ENCODE data around the gene DHRSX. TPM values are rescaled to one million over a fixed set of nuclear protein-coding genes. Genes with fewer than 3 reads are reported as not detected.
"Not testable (repeated sequence)": the region's sequence is repeated elsewhere in the genome, so short reads cannot be mapped to it uniquely, and the experiment has no call there.

DHRSX gene
- total RNA-seq, 4 donors from 2014 or later: 19.9 to 36.5 (median 24.2) TPM

DNA sequence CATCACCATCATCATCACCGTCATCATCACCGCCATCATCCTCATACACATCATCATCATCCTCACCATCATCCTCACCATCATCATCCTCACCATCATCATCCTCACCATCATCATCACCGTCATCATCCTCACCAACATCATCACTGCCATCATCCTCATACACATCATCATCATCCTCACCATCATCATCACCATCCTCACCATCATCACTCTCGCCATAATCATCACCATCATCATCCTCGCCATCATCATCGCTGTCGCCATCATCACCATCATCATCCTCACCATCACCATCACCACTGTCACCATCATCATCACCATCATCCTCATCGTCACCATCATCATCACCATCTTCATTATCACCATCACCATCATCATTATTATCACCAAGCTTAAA lies 19.8 kb upstream of the DHRSX start:
- WGBS, 2 donors: 96 to 98% methylated on average over 8 of the region's 8 CpGs
- no peaks in the 10 kb centered on the region for H3K27me3 ChIP-seq
- no peak overlapping the region for H3K27ac ChIP-seq
- no peak for TF ChIP-seq POLR2A (IDR thresholded peaks at IDR 0.05)
- TF ChIP-seq, protein P1, sequence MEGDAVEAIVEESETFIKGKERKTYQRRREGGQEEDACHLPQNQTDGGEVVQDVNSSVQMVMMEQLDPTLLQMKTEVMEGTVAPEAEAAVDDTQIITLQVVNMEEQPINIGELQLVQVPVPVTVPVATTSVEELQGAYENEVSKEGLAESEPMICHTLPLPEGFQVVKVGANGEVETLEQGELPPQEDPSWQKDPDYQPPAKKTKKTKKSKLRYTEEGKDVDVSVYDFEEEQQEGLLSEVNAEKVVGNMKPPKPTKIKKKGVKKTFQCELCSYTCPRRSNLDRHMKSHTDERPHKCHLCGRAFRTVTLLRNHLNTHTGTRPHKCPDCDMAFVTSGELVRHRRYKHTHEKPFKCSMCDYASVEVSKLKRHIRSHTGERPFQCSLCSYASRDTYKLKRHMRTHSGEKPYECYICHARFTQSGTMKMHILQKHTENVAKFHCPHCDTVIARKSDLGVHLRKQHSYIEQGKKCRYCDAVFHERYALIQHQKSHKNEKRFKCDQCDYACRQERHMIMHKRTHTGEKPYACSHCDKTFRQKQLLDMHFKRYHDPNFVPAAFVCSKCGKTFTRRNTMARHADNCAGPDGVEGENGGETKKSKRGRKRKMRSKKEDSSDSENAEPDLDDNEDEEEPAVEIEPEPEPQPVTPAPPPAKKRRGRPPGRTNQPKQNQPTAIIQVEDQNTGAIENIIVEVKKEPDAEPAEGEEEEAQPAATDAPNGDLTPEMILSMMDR (IDR thresholded peaks at IDR 0.05): no peak
- no peaks in the 10 kb centered on the region for H3K9me3 ChIP-seq
- no peaks in the 10 kb centered on the region for H3K4me1 ChIP-seq
- no peak for DNase-seq
- H3K36me3 ChIP-seq: no peaks in the 10 kb centered on the region
- H3K4me3 ChIP-seq (replicated peaks in 1 of 3): no peak overlapping the region
- intact Hi-C loops (cut with DNase I): no loop called here

DNA sequence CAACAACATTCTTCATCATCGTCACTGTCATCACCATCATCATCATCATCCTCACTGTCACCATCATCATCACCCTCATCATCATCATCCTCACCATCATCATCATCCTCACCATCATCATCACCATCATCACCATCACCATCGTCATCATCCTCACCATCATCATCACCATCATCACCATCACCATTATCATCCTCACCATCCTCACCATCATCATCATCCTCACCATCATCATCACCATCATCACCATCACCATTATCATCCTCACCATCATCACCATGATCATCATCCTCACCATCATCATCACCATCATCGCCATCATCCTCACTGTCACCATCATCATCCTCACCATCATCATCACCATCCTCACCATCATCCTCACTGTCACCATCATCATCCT lies 18.9 kb upstream of the DHRSX start:
- intact Hi-C loops (cut with DNase I); DNase-seq; H3K4me1 ChIP-seq; H3K36me3 ChIP-seq; H3K27ac ChIP-seq; H3K4me3 ChIP-seq (replicated peaks in 1 of 3); H3K9me3 ChIP-seq; H3K27me3 ChIP-seq: not testable (repeated sequence)
- 65 to 87% methylated on average over 3 of the region's 3 CpGs for WGBS, 2 donors

DNA sequence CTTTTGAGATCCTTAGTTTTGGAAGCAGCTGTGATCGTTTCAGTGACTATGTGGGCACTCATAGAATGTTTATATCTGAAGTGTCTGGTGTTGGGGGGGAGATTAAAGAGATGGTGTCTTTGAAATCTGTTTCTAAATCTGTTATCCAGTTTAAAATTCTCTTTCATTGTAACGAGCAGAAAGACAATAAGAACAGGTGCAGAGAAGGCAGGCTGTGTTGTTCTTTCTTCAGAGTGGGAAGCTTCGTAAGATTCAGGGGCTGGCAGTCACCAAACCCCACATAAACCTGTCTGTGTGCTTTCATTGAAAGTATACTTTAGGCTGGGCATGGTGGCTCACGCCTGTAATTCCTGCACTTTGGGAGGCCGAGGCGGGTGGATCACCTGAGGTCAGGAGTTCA lies 16.3 kb upstream of the DHRSX start:
- H3K9me3 ChIP-seq: no peaks in the 10 kb centered on the region
- H3K27me3 ChIP-seq: no peaks in the 10 kb centered on the region
- no peak for DNase-seq
- no peaks in the 10 kb centered on the region for H3K36me3 ChIP-seq
- H3K4me1 ChIP-seq: no peaks in the 10 kb centered on the region
- no peak overlapping the region for H3K27ac ChIP-seq
- intact Hi-C loops (cut with DNase I): no loop called here
- 52 to 53% methylated on average over 6 of the region's 6 CpGs for WGBS, 2 donors
- no peak overlapping the region for H3K4me3 ChIP-seq (replicated peaks in 1 of 3)
- TF ChIP-seq, protein P1 (IDR thresholded peaks at IDR 0.05): no peak
- no peak for TF ChIP-seq POLR2A (IDR thresholded peaks at IDR 0.05)

DNA sequence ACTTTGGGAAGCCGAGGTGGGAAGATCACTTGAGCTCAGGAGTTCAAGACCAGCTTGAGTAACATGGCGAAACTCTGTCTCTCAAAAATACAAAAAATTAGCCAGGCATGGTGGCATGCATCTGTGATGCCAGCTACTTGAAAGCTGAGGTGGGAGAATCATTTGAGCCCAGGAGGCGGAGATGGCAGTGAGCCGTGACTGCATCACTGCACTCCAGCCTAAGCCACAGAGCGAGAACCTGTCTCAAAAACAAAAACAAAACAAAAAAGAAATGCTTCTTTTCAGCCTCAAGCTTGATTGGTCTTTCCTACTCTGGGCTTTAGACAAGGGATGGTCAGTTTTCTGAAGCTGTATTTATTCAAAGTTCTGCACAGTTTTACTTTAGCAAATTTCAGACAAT lies 15.8 kb upstream of the DHRSX start:
- no peaks in the 10 kb centered on the region for H3K4me1 ChIP-seq
- H3K27me3 ChIP-seq: no peaks in the 10 kb centered on the region
- no peak for TF ChIP-seq POLR2A (IDR thresholded peaks at IDR 0.05)
- TF ChIP-seq, protein P1 (IDR thresholded peaks at IDR 0.05): no peak
- no peaks in the 10 kb centered on the region for H3K9me3 ChIP-seq
- peak; percentile 61 to 72 for DNase-seq
- H3K36me3 ChIP-seq: no peaks in the 10 kb centered on the region
- H3K4me3 ChIP-seq (replicated peaks in 1 of 3): no peak overlapping the region
- H3K27ac ChIP-seq: no peak overlapping the region
- intact Hi-C loops (cut with DNase I): no loop called here
- WGBS, 2 donors: 16 to 46% methylated on average over 5 of the region's 5 CpGs

DNA sequence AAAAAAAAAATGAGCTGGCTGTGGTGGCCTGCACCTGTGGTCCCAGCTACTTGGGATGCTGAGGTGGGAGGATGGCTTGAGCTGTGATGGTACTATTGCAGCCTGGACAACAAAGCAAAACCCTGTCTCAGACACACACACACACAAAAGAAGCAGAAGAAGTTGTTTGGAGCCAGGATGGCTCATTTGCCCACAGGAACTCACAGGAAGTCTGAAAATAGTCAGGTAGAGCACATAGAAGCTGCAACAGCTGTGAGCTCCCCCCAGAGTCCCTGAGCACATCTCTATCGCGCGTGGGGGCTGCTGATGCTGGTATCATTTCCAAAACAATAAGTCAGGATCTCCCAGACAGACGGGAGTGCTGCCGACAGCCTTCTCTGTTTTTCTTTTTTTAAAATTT lies 13.4 kb upstream of the DHRSX start:
- H3K27me3 ChIP-seq: no peaks in the 10 kb centered on the region
- no peaks in the 10 kb centered on the region for H3K36me3 ChIP-seq
- whole genome bisulfite sequencing, 2 donors: 60 to 67% methylated on average over 5 of the region's 5 CpGs
- no peak overlapping the region for H3K27ac ChIP-seq
- no peaks in the 10 kb centered on the region for H3K9me3 ChIP-seq
- H3K4me1 ChIP-seq: no peaks in the 10 kb centered on the region
- no peak for DNase-seq
- intact Hi-C loops (cut with DNase I): no loop called here
- TF ChIP-seq, protein P1 (IDR thresholded peaks at IDR 0.05): no peak
- no peak for TF ChIP-seq POLR2A (IDR thresholded peaks at IDR 0.05)
- no peak overlapping the region for H3K4me3 ChIP-seq (replicated peaks in 1 of 3)

DNA sequence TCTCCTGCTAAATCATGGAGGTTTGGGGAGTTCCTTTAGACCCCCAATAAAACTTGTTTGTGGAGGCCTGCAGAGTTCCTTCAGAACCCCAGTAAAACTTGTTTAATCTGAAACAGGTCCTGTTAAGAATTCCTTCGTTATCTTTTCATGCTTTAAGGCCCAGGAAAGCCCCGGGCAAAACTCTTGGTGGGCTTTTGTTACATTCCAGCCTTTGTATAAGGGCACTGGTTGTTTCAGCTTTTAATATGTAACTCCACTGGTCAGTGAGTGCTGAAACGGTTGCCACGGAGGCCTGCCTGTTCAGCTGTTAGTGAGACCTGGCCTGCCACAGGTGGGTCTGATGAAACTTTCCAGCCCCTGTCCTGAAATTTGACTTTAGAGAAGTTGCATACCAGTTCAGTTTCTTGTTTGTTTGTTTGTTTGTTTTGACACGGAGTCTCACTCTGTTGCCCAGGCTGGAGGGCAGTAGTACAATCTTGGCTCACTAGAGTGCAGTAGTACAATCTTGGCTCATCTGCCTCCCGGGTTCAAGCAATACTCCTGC lies 12.4 kb upstream of the DHRSX start:
- no peaks in the 10 kb centered on the region for H3K4me1 ChIP-seq
- no peak overlapping the region for H3K4me3 ChIP-seq (replicated peaks in 1 of 3)
- H3K27me3 ChIP-seq: no peaks in the 10 kb centered on the region
- no peaks in the 10 kb centered on the region for H3K36me3 ChIP-seq
- no peak overlapping the region for H3K27ac ChIP-seq
- intact Hi-C loops (cut with DNase I): no loop called here
- TF ChIP-seq, protein P1 (IDR thresholded peaks at IDR 0.05): no peak
- no peak for TF ChIP-seq POLR2A (IDR thresholded peaks at IDR 0.05)
- 64 to 75% methylated on average over 6 of the region's 6 CpGs for WGBS, 2 donors
- DNase-seq: no peak
- no peaks in the 10 kb centered on the region for H3K9me3 ChIP-seq

All from thyroid gland (tissue), 4 donors.